Right renal pelvis (tissue), 4 donors: ENCODE results near the gene IPO4. TPM values are rescaled to one million over a fixed set of nuclear protein-coding genes. Genes with fewer than 3 reads are reported as not detected.

Experiments used
- DNase-seq, 4 donors: peaks; one replicate each; pipeline ENCODE4 v3.0.0-alpha.2; 2013; ENCODE audit warnings: low read depth in 4 of 4, low spot score in 3 of 4, missing footprints in 1 of 4
- polyA plus RNA-seq, 4 donors: library from polyadenylated mRNA; unstranded; fragments of 120-200 nt; gene quantifications; one replicate each; pipeline ENCODE4 v1.2.1, GENCODE V29; 2013; ENCODE audit not compliant: insufficient read length in 4 of 4

The IPO4 gene
- polyA plus RNA-seq, 4 donors = 33.2 to 41.3 (median 34.0) TPM

- no peak for DNase-seq
These were observed 37.1 kb downstream of the IPO4 start for GRCh38 chr14:24151404-24152080.

GRCh38 chr14:24150993-24151392, 37.6 kb downstream of the IPO4 start:
- DNase-seq = no peak

- no peak for DNase-seq
These were observed 38.0 kb downstream of the IPO4 start for GRCh38 chr14:24150567-24150966.

- DNase-seq = no peak
These were observed 38.6 kb downstream of the IPO4 start for GRCh38 chr14:24150061-24150460.

GRCh38 chr14:24149302-24149969, 39.2 kb downstream of the IPO4 start:
- no peak for DNase-seq

GRCh38 chr14:24147761-24148428, 40.7 kb downstream of the IPO4 start:
- no peak for DNase-seq

- DNase-seq = peak; percentile 95 to 98 (median 96)
These were observed 41.4 kb downstream of the IPO4 start, which contains the start of gene RNF31 for GRCh38 chr14:24146978-24147760. RNF31 (plus strand) TSS chr14:24147498; CDS start chr14:24147699, 201 bp downstream.

- peak; percentile 86 to 94 (median 90) for DNase-seq
These were observed 42.1 kb downstream of the IPO4 start, which contains the start of gene PSME2 for GRCh38 chr14:24146453-24146977. PSME2 (minus strand) TSS chr14:24146610; CDS start chr14:24146581, 29 bp downstream.

- no peak for DNase-seq
These were observed 42.7 kb downstream of the IPO4 start for GRCh38 chr14:24145690-24146452.

- no peak for DNase-seq
These were observed 43.4 kb downstream of the IPO4 start for GRCh38 chr14:24145219-24145618.

GRCh38 chr14:24144451-24144850, 44.2 kb downstream of the IPO4 start:
- no peak for DNase-seq

GRCh38 chr14:24143511-24143910, 45.1 kb downstream of the IPO4 start:
- no peak for DNase-seq

GRCh38 chr14:24141097-24141880, 47.3 kb downstream of the IPO4 start, which contains the start of gene EMC9:
EMC9 (minus strand) TSS chr14:24141591; CDS start chr14:24141304, 287 bp downstream.
- peak; percentile 99 to 100 (median 99) for DNase-seq

- no peak for DNase-seq
These were observed 49.2 kb downstream of the IPO4 start for GRCh38 chr14:24139272-24139934.

- no peak for DNase-seq
These were observed 50.0 kb downstream of the IPO4 start for GRCh38 chr14:24138396-24139271.

- no peak for DNase-seq
These were observed 50.9 kb downstream of the IPO4 start for GRCh38 chr14:24137529-24138395.
